Tibial nerve (tissue), 4 donors: ENCODE results near the gene AKT3.

Source experiments
- CTCF ChIP-seq, 5 experiments: fragments of 200-600 bp in 3 of 5; fragments of 450-650 bp in 2 of 5; sonication (generic) in 3 of 5; IDR thresholded peaks; one replicate each; pipeline ENCODE4 v1.5.1; 2016 to 2019; ENCODE audit warnings: antibody characterized with exemption in 5 of 5, mild to moderate bottlenecking in 3 of 5, moderate library complexity in 2 of 5
- EP300 ChIP-seq, 2 donors: sonication (generic); formaldehyde crosslinking; IDR thresholded peaks; one replicate each; pipeline ENCODE4 v1.6.1; 2017; ENCODE audit warnings: antibody characterized with exemption in 2 of 2, mild to moderate bottlenecking in 1 of 2
- POLR2A ChIP-seq, 2 donors: fragments of 450-650 bp; IDR thresholded peaks; one replicate each; pipeline ENCODE4 v1.6.1; 2017; ENCODE audit warnings: antibody characterized with exemption in 2 of 2, mild to moderate bottlenecking in 2 of 2, moderate library complexity in 2 of 2

GRCh38 chr1:243730487-243731150, 119.4 kb downstream of the AKT3 start:
- no peak for TF ChIP-seq EP300 (IDR thresholded peaks at IDR 0.05)
- TF ChIP-seq CTCF (IDR thresholded peaks at IDR 0.05), result no peak
- TF ChIP-seq POLR2A (IDR thresholded peaks at IDR 0.05), result no peak
